Pancreas (tissue), 10 donors: ENCODE results near the gene IL6ST. TPM values are rescaled to one million over a fixed set of nuclear protein-coding genes. Genes with fewer than 3 reads are reported as not detected.

Experiments
- ATAC-seq, 4 donors: fragments of 200-7000 bp; cut with Tn5 transposase; one replicate each; pipeline versions ENCODE4 v1.8.0 to v1.9.1; 2020; ENCODE audit warnings: mild to moderate bottlenecking in 4 of 4, moderate library complexity in 4 of 4
- DNase-seq, 6 donors: peaks; one replicate each; pipeline ENCODE4 v3.0.0-alpha.2; 2020
- FAIRE-seq: peaks from 2 replicates; lab custom pipeline; 2012; peaks lifted over from hg19 to GRCh38; lab: Jason Lieb, UNC
- H3K27ac ChIP-seq, 4 donors: fragments of 200-600 bp; sonication (generic); 1 replicate in 3 of 4; 2 replicates in 1 of 4; pipeline versions ENCODE4 v1.5.0 to v1.8.0; 2020
- H3K27me3 ChIP-seq, 4 donors: fragments of 200-600 bp; one replicate each; pipeline ENCODE4 v1.8.0; 2021
- H3K36me3 ChIP-seq, 3 donors: fragments of 200-600 bp; sonication (generic) in 1 of 3; one replicate each; pipeline versions ENCODE4 v1.5.0 to v1.8.0; 2020 to 2021
- H3K4me1 ChIP-seq, 3 donors: fragments of 200-600 bp; one replicate each; pipeline ENCODE4 v1.8.0; 2021
- H3K4me3 ChIP-seq, 4 donors: fragments of 200-600 bp; sonication (generic) in 2 of 4; one replicate each; pipeline versions ENCODE4 v1.5.0 to v1.8.0; 2020 to 2021
- H3K9me3 ChIP-seq, 4 donors: fragments of 200-600 bp; one replicate each; pipeline ENCODE4 v1.8.0; 2021
- WGBS, 2 donors: extraction: QIAGEN DNeasy Blood & Tissue Kit; methylation state at CpG; one replicate each; pipeline ENCODE4 v1.1.7; 2013; 5-methylcytosine and 5-hydroxymethylcytosine counted together
- intact Hi-C, 3 donors: fragments of 100-400 bp; cut with DNase I; formaldehyde crosslinking; loops; one replicate each; pipeline versions ENCODE4 v1.11.1 to v1.14.2; 2022
- polyA plus RNA-seq, 2 donors: library from polyadenylated mRNA; stranded (reverse); fragments of 200-250 nt; gene quantifications; one replicate each; pipeline ENCODE4 v1.2.3, GENCODE V29; 2013
- total RNA-seq, 6 donors: library from RNA; stranded (reverse); fragmentation: NEBNext Ultra II Directional in 4 of 6; extraction: Animal tissue kit (Norgen Biotek cat#: 25700) in 4 of 6; gene quantifications; one replicate each; pipeline versions ENCODE4 v1.2.1 to v1.2.4, GENCODE V29; 2021 to 2023
- TF ChIP-seq, protein P1 (sequence below), 4 donors: fragments of 200-600 bp; sonication (generic) in 3 of 4; IDR thresholded peaks; one replicate each; pipeline versions ENCODE4 v1.5.0 to v1.8.0; 2021; ENCODE audit warnings: antibody characterized with exemption in 4 of 4
- donor health status: healthy with polysubstance abuse.
- donor health status: DM: no; HTN: no; CAD: no; lungs with moderate emphysema.
- donor health status: DM: no; HTN: no; CAD: no.
- donor health status: control.
- donor health status: control.
- donor health status: Bipolar disorder and iron deficiency.
- donor health status: DM: yes; HTN: yes; CAD: no.
- donor health status: DM: no; HTN: no; CAD: no.
- donor health status: DM: no; HTN: no; CAD: no.
- donor health status: DM: yes; HTN: yes; CAD: no.

Gene IL6ST
- total and polyA plus RNA-seq, 8 donors = 14.5 to 165 (median 63.6) TPM

DNA sequence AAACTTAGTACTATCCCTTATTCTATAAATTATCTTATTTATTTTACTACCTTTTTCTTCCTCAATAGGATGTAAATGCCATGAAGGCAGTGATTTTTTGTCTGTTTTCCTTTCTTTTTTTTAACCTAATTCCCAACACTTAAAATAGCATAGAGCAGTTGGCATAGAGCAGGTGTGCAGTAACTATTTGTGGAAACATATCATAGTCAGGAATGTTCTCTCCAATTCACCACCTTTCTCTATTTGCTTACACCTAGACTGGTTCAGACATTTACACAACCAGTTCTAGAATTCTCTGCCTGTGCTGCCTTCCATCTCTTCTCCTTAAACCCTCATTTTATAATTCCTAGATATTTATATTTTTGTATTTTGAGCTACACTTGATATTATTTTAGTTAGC lies 94.0 kb downstream of the IL6ST start:
- no peak for ATAC-seq

DNA sequence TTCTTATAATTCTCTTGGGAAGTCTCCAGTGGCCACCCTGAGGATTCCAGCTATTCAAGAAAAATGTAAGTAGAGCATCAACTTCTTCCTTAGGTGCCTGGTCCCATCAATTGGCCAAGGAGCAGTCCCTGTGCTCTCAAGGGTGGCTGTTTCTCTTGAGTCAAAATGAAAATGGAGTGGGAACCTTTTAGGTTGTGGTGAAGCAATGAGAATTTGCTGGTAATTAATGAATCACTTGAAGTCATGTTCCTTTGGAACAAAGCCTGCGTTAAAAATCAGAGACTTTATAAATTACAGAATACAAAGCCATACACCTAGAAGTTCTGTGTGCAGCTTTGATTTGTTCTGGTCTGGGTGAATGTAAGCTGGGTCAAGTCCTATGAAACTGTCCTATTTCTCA lies 94.7 kb downstream of the IL6ST start:
- H3K36me3 ChIP-seq = no peaks in the 10 kb centered on the region
- FAIRE-seq (no peak), DNase-seq (no peak), ATAC-seq (no peak)
- H3K27me3 ChIP-seq = no peaks in the 10 kb centered on the region
- H3K4me3 ChIP-seq = no peak overlapping the region
- H3K9me3 ChIP-seq = no peaks in the 10 kb centered on the region
- intact Hi-C loops = no loop called here
- TF ChIP-seq, protein P1, sequence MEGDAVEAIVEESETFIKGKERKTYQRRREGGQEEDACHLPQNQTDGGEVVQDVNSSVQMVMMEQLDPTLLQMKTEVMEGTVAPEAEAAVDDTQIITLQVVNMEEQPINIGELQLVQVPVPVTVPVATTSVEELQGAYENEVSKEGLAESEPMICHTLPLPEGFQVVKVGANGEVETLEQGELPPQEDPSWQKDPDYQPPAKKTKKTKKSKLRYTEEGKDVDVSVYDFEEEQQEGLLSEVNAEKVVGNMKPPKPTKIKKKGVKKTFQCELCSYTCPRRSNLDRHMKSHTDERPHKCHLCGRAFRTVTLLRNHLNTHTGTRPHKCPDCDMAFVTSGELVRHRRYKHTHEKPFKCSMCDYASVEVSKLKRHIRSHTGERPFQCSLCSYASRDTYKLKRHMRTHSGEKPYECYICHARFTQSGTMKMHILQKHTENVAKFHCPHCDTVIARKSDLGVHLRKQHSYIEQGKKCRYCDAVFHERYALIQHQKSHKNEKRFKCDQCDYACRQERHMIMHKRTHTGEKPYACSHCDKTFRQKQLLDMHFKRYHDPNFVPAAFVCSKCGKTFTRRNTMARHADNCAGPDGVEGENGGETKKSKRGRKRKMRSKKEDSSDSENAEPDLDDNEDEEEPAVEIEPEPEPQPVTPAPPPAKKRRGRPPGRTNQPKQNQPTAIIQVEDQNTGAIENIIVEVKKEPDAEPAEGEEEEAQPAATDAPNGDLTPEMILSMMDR (IDR thresholded peaks at IDR 0.05) = no peak
- no peak overlapping the region for H3K27ac ChIP-seq
- 90 to 93% methylated on average over 1 of the region's 1 CpG for WGBS, 2 donors
- no peaks in the 10 kb centered on the region for H3K4me1 ChIP-seq

More for the DNA sequence above, 94.0 kb downstream of the IL6ST start:
- TF ChIP-seq, protein P1 (IDR thresholded peaks at IDR 0.05) = no peak
- H3K4me3 ChIP-seq = no peak overlapping the region
- DNase-seq (no peak), FAIRE-seq (no peak)
- no peaks in the 10 kb centered on the region for H3K9me3 ChIP-seq
- no peak overlapping the region for H3K27ac ChIP-seq
- H3K36me3 ChIP-seq = no peaks in the 10 kb centered on the region
- H3K4me1 ChIP-seq = no peaks in the 10 kb centered on the region
- intact Hi-C loops = no loop called here
- no peaks in the 10 kb centered on the region for H3K27me3 ChIP-seq

DNA sequence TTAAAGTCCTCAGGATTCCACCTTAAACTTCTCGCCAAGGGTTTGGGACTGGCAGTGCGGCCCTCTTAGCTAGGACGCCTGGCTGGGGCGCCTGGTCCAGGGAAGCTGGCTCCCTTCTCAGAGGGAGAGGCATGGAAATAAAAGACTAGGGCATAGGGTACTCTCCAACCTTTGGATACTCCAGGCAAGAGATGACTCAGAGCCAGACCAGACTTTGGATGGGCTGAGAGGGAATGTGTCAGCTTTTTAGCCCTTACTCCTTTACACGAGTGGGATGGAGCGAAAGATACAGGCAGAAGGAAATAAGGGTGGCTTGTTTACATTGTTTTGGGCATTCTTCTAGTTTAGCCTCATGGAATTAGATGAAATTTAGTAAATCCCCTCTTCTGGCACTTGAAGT lies 95.4 kb downstream of the IL6ST start:
- TF ChIP-seq, protein P1 (IDR thresholded peaks at IDR 0.05) = no peak
- 93 to 95% methylated on average over 6 of the region's 6 CpGs for WGBS, 2 donors
- Histone ChIP-seq H3K9me3 (no peaks in the 10 kb centered on the region), H3K4me1 (no peaks in the 10 kb centered on the region), H3K36me3 (no peaks in the 10 kb centered on the region), H3K4me3 (no peak overlapping the region), H3K27me3 (no peaks in the 10 kb centered on the region), H3K27ac (no peak overlapping the region)
- intact Hi-C loops = no loop called here
- no peak for DNase-seq
- no peak for FAIRE-seq
- peak in 1 of 4 donors; percentile 22 for ATAC-seq

DNA sequence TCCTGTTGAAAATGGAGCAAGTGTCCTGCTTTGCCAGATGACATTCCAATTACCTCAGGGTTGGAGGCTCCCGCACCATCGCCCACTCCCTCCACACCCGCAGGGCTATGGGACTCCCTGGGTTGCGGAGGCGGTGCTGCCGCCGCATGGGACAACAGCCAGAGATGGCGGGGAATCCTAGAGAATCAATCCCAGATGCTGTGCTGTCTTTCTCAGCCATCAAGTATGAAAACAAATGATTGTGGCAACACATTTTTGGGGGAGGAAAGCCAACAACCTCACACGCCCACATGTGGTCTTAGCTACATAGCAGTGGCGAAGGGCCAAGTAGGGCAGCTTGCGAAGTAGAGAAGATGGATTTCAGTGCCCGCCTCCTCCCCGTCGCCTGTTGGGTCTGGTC lies 96.9 kb downstream of the IL6ST start:
- ATAC-seq (peak in 2 of 4 donors; percentile 24 to 37), FAIRE-seq (no peak), DNase-seq (no peak)
- Histone ChIP-seq H3K27ac (no peak overlapping the region), H3K4me1 (no peaks in the 10 kb centered on the region), H3K36me3 (no peaks in the 10 kb centered on the region), H3K4me3 (no peak overlapping the region), H3K27me3 (no peaks in the 10 kb centered on the region), H3K9me3 (no peaks in the 10 kb centered on the region)
- TF ChIP-seq, protein P1 (IDR thresholded peaks at IDR 0.05) = no peak
- intact Hi-C loops = no loop called here
- 83 to 90% methylated on average over 14 of the region's 14 CpGs for WGBS, 2 donors

DNA sequence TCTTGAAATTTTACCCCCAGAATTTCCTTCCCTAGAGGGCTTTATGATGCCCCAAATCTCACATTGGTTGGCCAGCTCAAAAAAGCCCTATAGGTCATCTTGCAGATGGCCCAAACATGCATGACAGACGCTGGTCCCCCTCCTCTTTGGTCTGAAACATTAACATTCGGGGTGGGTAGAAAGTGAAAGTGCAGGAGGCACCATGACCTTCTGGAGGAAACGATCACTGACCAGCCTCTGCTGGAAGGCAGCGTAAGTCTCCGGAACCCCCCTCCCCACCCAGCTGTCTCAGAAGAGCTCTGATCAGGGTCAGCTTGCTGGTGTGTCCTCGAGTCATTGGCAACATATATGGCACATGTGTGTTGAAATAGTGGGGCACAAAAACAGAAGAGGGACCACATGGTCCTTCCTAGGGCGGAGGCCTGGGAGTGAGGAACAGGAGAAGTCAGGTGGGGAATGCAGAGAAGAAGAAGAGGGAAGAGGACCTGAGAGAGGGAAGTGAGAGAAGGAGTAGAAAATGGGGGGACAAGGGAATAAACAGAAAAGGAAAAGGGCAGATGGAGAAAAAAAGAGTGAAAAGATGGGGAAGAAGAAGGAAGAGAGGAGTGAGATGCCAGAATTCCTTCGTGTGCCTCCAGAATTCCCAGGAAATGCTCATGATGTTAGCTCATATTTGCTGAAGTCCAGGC lies 97.4 kb downstream of the IL6ST start:
- Histone ChIP-seq H3K4me3 (no peak overlapping the region), H3K4me1 (no peaks in the 10 kb centered on the region), H3K36me3 (no peaks in the 10 kb centered on the region), H3K27me3 (no peaks in the 10 kb centered on the region), H3K9me3 (no peaks in the 10 kb centered on the region), H3K27ac (no peak overlapping the region)
- TF ChIP-seq, protein P1 (IDR thresholded peaks at IDR 0.05) = no peak
- DNase-seq (no peak), FAIRE-seq (no peak), ATAC-seq (no peak)
- WGBS, 2 donors = 81 to 84% methylated on average over 8 of the region's 8 CpGs
- intact Hi-C loops = no loop called here
